MM.1S (cell line): ENCODE data around the gene RACGAP1.

Experiments
- CTCF ChIP-seq: fragments of 300-600 bp; sonication (generic); IDR thresholded peaks from 2 replicates; pipeline ENCODE4 v1.5.1; 2016; ENCODE audit warnings: antibody characterized with exemption, low read length, mixed read lengths
- EZH2phosphoT487 ChIP-seq: fragments of 300-600 bp; sonication (generic); IDR thresholded peaks from 2 replicates; pipeline ENCODE4 v1.6.1; 2018; ENCODE audit warnings: antibody characterized with exemption, low read length

- TF ChIP-seq CTCF (no peak), EZH2phosphoT487 (no peak)
These were observed 24.2 kb upstream of the RACGAP1 start for GRCh38 chr12:50049254-50050118.
